ENCODE measurements around the gene ZNF185. TPM values are rescaled to one million over a fixed set of nuclear protein-coding genes. Genes with fewer than 3 reads are reported as not detected.
"Not testable (repeated sequence)": the region's sequence is repeated elsewhere in the genome, so short reads cannot be mapped to it uniquely, and the experiment has no call there.

The ZNF185 gene
- total RNA-seq, 1 donor from 2014 or later, result not detected

- intact Hi-C loops (cut with DNase I), result no loop called here
- H3K36me3 ChIP-seq, result no peaks in the 10 kb centered on the region
- no peak for TF ChIP-seq CTCF (IDR thresholded peaks at IDR 0.05)
- H3K4me1 ChIP-seq, result peaks cover 0 to 3% of the 10 kb centered on the region in 2 donors
- H3K27me3 ChIP-seq, result no peaks in the 10 kb centered on the region
- H3K4me3 ChIP-seq, result no peak overlapping the region
- DNase-seq (ENCODE audit: low spot score in 2 of 2), result no peak
- H3K9me3 ChIP-seq, result no peaks in the 10 kb centered on the region
- H3K27ac ChIP-seq, result no peak overlapping the region
Measured at GRCh38 chrX:152905081-152905420, 7.2 kb downstream of the ZNF185 start.

- H3K4me3 ChIP-seq, result no peak overlapping the region
- H3K27ac ChIP-seq, result no peak overlapping the region
- DNase-seq (ENCODE audit: low spot score in 2 of 2), result no peak
- no peak for TF ChIP-seq CTCF (IDR thresholded peaks at IDR 0.05)
- no peaks in the 10 kb centered on the region for H3K4me1 ChIP-seq
- intact Hi-C loops (cut with DNase I), result no loop called here
- no peaks in the 10 kb centered on the region for H3K27me3 ChIP-seq
- no peaks in the 10 kb centered on the region for H3K9me3 ChIP-seq
- H3K36me3 ChIP-seq, result no peaks in the 10 kb centered on the region
Measured at GRCh38 chrX:152907084-152907651, 9.3 kb downstream of the ZNF185 start.

DNA sequence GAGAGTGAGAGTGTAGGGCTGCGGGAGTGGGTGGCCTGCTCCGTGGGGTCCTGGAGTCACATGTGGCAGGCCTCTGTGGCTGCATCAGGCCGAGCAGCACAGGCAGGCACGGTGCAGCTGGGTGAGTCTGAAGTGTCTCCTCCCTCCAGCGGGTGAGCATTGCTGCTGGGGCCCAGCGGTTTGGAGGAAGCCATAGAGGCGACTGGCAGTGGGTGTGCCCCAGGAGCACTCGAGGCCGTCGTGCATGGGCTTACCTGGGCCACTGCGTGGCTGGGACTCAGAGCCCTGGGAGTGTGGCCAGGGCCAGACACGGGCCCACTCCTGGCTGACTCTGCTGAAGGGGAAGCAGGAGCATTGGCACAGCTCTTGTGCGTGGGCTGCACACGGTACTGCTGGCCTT is 10.6 kb downstream of the ZNF185 start:
- no peak overlapping the region for H3K27ac ChIP-seq
- H3K27me3 ChIP-seq, result no peaks in the 10 kb centered on the region
- no peaks in the 10 kb centered on the region for H3K36me3 ChIP-seq
- no peak for DNase-seq (ENCODE audit: low spot score in 2 of 2)
- no peak overlapping the region for H3K4me3 ChIP-seq
- no peak for TF ChIP-seq CTCF (IDR thresholded peaks at IDR 0.05)
- H3K9me3 ChIP-seq, result no peaks in the 10 kb centered on the region
- intact Hi-C loops (cut with DNase I), result no loop called here
- H3K4me1 ChIP-seq, result no peaks in the 10 kb centered on the region

DNA sequence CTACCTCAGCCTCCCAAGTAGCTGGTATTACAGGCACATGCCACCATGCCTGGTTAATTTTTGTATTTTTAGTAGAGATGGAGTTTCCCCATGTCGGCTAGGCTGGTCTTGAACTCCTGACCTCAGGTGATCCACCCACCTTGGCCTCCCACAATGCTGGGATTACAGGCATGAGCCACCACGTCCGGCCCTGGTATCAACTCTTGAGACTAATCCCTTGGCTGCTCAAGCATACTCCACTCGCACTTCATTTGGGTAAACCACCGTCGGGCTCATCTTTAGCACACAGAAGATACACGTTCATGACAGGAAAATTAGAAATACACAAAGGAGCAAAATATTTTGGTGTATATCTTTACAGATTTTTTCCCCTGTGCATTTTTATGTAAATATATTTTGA is 12.2 kb downstream of the ZNF185 start:
- H3K4me1 ChIP-seq; DNase-seq (ENCODE audit: low spot score in 2 of 2); H3K36me3 ChIP-seq; H3K27me3 ChIP-seq; H3K27ac ChIP-seq; H3K4me3 ChIP-seq; intact Hi-C loops (cut with DNase I); H3K9me3 ChIP-seq: not testable (repeated sequence)

- intact Hi-C loops (cut with DNase I), result no loop called here
- no peaks in the 10 kb centered on the region for H3K4me1 ChIP-seq
- DNase-seq (ENCODE audit: low spot score in 2 of 2), result no peak
- no peak overlapping the region for H3K4me3 ChIP-seq
- no peaks in the 10 kb centered on the region for H3K27me3 ChIP-seq
- TF ChIP-seq CTCF (IDR thresholded peaks at IDR 0.05), result no peak
- no peaks in the 10 kb centered on the region for H3K36me3 ChIP-seq
- H3K9me3 ChIP-seq, result no peaks in the 10 kb centered on the region
- H3K27ac ChIP-seq, result no peak overlapping the region
Measured at GRCh38 chrX:152912106-152912505, 14.2 kb downstream of the ZNF185 start.

- Histone ChIP-seq H3K4me3 (no peak overlapping the region), H3K36me3 (no peaks in the 10 kb centered on the region), H3K4me1 (no peaks in the 10 kb centered on the region), H3K27ac (no peak overlapping the region), H3K9me3 (no peaks in the 10 kb centered on the region), H3K27me3 (no peaks in the 10 kb centered on the region)
- no peak for TF ChIP-seq CTCF (IDR thresholded peaks at IDR 0.05)
- DNase-seq (ENCODE audit: low spot score in 2 of 2), result no peak
- intact Hi-C loops (cut with DNase I), result no loop called here
Measured at GRCh38 chrX:152912641-152913040, 14.8 kb downstream of the ZNF185 start.
